Mammary epithelial cell (primary cell): Measurements from ENCODE around the gene DTNBP1.

Experiments
- EZH2 ChIP-seq: IDR thresholded peaks from 2 replicates; pipeline ENCODE4 v1.6.1; 2012; ENCODE audit warnings: low read length, inconsistent platforms, borderline replicate concordance
- TF ChIP-seq, protein P1 (sequence below), 2 donors: IDR thresholded peaks in 1 of 2; conservative IDR thresholded peaks in 1 of 2; 2 replicates each; pipeline ENCODE4 v1.5.1; 2011 to 2012; ENCODE audit warnings: inconsistent platforms in 2 of 2, low read length in 2 of 2, mild to moderate bottlenecking in 2 of 2, control low read depth in 1 of 2, low read depth in 1 of 2; ENCODE audit not compliant: insufficient read depth in 1 of 2; ENCODE audit errors: extremely low read depth in 1 of 2

DNA sequence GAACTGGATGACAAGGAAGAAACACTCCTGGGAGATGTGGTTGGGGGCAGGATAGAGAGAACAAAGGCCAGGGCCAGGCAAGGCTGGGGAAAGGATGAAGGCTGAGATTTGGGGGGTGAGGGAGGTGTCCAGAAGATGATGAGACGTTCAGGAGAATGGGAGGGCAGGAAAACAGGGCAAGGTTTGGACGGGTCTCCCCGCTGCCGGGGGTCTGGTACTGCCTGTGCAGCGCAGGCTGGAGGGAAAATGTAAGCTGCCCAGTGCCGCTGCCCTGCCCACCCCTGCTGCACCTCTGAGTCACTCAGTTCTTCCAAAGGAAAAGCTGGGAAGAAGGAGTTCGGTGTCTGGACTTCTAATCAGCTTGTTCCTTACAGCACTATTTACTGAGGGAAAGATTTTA lies 130.9 kb downstream of the DTNBP1 start:
- TF ChIP-seq, protein P1, sequence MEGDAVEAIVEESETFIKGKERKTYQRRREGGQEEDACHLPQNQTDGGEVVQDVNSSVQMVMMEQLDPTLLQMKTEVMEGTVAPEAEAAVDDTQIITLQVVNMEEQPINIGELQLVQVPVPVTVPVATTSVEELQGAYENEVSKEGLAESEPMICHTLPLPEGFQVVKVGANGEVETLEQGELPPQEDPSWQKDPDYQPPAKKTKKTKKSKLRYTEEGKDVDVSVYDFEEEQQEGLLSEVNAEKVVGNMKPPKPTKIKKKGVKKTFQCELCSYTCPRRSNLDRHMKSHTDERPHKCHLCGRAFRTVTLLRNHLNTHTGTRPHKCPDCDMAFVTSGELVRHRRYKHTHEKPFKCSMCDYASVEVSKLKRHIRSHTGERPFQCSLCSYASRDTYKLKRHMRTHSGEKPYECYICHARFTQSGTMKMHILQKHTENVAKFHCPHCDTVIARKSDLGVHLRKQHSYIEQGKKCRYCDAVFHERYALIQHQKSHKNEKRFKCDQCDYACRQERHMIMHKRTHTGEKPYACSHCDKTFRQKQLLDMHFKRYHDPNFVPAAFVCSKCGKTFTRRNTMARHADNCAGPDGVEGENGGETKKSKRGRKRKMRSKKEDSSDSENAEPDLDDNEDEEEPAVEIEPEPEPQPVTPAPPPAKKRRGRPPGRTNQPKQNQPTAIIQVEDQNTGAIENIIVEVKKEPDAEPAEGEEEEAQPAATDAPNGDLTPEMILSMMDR (conservative IDR thresholded peaks at IDR 0.05 in 1 of 2, IDR thresholded peaks at IDR 0.05 in 1 of 2; ENCODE audit: extremely low read depth in 1 of 2, insufficient read depth in 1 of 2, low read depth in 1 of 2, low read length in 2 of 2), result no peak
- TF ChIP-seq EZH2, result no peak
